Measurements from ENCODE around the gene ZEB1.

ZEB1 gene

GRCh38 chr10:31318854-31319601 is at the start of gene ZEB1:
Gene ZEB1 (plus strand): TSS chr10:31319216. CDS start chr10:31319235, 19 bp downstream.
- H4K20me1 ChIP-seq (ENCODE audit: insufficient read depth, low read length): no peaks in the 10 kb centered on the region; the same call in 1 of the 2 replicates
- H3K9me2 ChIP-seq (replicated peaks; ENCODE audit: insufficient read depth, low read length): no peaks in the 10 kb centered on the region
- DNase-seq: peak; percentile 95
- no peaks in the 10 kb centered on the region for H3K27me3 ChIP-seq (replicated peaks; ENCODE audit: insufficient read depth, low read length)
- TF ChIP-seq CTCF (IDR thresholded peaks at IDR 0.05; ENCODE audit: low read length): peak; percentile 23
- TF ChIP-seq EZH2 (optimal IDR thresholded peaks at IDR 0.05; ENCODE audit: low read depth, low read length): no peak
- peak within 1 kb of the TSS; percentile 89 for H3K27ac ChIP-seq (ENCODE audit: low read length)
- H3K4me2 ChIP-seq (ENCODE audit: low read depth, low read length): peak within 1 kb of the TSS; percentile 74
- no peaks in the 10 kb centered on the region for H3K36me3 ChIP-seq (replicated peaks; ENCODE audit: insufficient read depth, low read length)
- H3K79me2 ChIP-seq (ENCODE audit: low read length): peaks cover 57% of the 10 kb centered on the region
- H3K9me3 ChIP-seq (replicated peaks; ENCODE audit: insufficient read depth, low read length): no peaks in the 10 kb centered on the region
- peak within 1 kb of the TSS; percentile 92 for H2AFZ ChIP-seq (ENCODE audit: low read length)
- H3K4me1 ChIP-seq (ENCODE audit: low read length): peaks cover 10% of the 10 kb centered on the region; the same call in 1 of the 2 replicates
- peaks cover 16% of the 10 kb centered on the region for H3F3A ChIP-seq (ENCODE audit: insufficient read depth, low read length)
- H3K4me3 ChIP-seq (ENCODE audit: low read length): peak within 1 kb of the TSS; percentile 94
- H3K9ac ChIP-seq (ENCODE audit: low read length): peak within 1 kb of the TSS; percentile 95

- no peaks in the 10 kb centered on the region for H3K36me3 ChIP-seq (replicated peaks; ENCODE audit: insufficient read depth, low read length)
- H3K4me1 ChIP-seq (ENCODE audit: low read length): no peaks in the 10 kb centered on the region
- no peak overlapping the region for H3K4me3 ChIP-seq (ENCODE audit: low read length)
- no peaks in the 10 kb centered on the region for H3K9me3 ChIP-seq (replicated peaks; ENCODE audit: insufficient read depth, low read length)
- TF ChIP-seq EZH2phosphoT487 (IDR thresholded peaks at IDR 0.05; ENCODE audit: low read length) (no peak), CTCF (IDR thresholded peaks at IDR 0.05; ENCODE audit: low read length) (no peak), EZH2 (optimal IDR thresholded peaks at IDR 0.05; ENCODE audit: low read depth, low read length) (no peak)
- H3K27ac ChIP-seq (ENCODE audit: low read length): no peak overlapping the region
- H3F3A ChIP-seq (ENCODE audit: insufficient read depth, low read length): no peaks in the 10 kb centered on the region
- no peaks in the 10 kb centered on the region for H3K79me2 ChIP-seq (ENCODE audit: low read length)
- no peak overlapping the region for H3K9ac ChIP-seq (ENCODE audit: low read length)
- no peak overlapping the region for H2AFZ ChIP-seq (ENCODE audit: low read length)
- H3K27me3 ChIP-seq (replicated peaks; ENCODE audit: insufficient read depth, low read length): no peaks in the 10 kb centered on the region
- DNase-seq: no peak
- H4K20me1 ChIP-seq (ENCODE audit: insufficient read depth, low read length): no peaks in the 10 kb centered on the region
- no peaks in the 10 kb centered on the region for H3K9me2 ChIP-seq (replicated peaks; ENCODE audit: insufficient read depth, low read length)
- H3K4me2 ChIP-seq (ENCODE audit: low read depth, low read length): no peak overlapping the region
Measured at GRCh38 chr10:31270954-31271353, 48.1 kb upstream of the ZEB1 start.

GRCh38 chr10:31272841-31273240 is 46.2 kb upstream of the ZEB1 start:
- H3K4me1 ChIP-seq (ENCODE audit: low read length): no peaks in the 10 kb centered on the region
- H2AFZ ChIP-seq (ENCODE audit: low read length): no peak overlapping the region
- H3K27ac ChIP-seq (ENCODE audit: low read length): no peak overlapping the region
- H3K4me2 ChIP-seq (ENCODE audit: low read depth, low read length): no peak overlapping the region
- no peak overlapping the region for H3K4me3 ChIP-seq (ENCODE audit: low read length)
- no peaks in the 10 kb centered on the region for H4K20me1 ChIP-seq (ENCODE audit: insufficient read depth, low read length)
- no peaks in the 10 kb centered on the region for H3F3A ChIP-seq (ENCODE audit: insufficient read depth, low read length)
- H3K79me2 ChIP-seq (ENCODE audit: low read length): no peaks in the 10 kb centered on the region
- no peaks in the 10 kb centered on the region for H3K27me3 ChIP-seq (replicated peaks; ENCODE audit: insufficient read depth, low read length)
- H3K36me3 ChIP-seq (replicated peaks; ENCODE audit: insufficient read depth, low read length): no peaks in the 10 kb centered on the region
- TF ChIP-seq CTCF (IDR thresholded peaks at IDR 0.05; ENCODE audit: low read length): no peak
- no peak for TF ChIP-seq EZH2phosphoT487 (IDR thresholded peaks at IDR 0.05; ENCODE audit: low read length)
- no peak overlapping the region for H3K9ac ChIP-seq (ENCODE audit: low read length)
- no peaks in the 10 kb centered on the region for H3K9me2 ChIP-seq (replicated peaks; ENCODE audit: insufficient read depth, low read length)
- no peak for DNase-seq
- H3K9me3 ChIP-seq (replicated peaks; ENCODE audit: insufficient read depth, low read length): no peaks in the 10 kb centered on the region
